Osteocyte (in vitro differentiated cells): ENCODE results near the gene C2CD2. TPM values are rescaled to one million over a fixed set of nuclear protein-coding genes. Genes with fewer than 3 reads are reported as not detected.
A peak's percentile ranks its signal among the peaks of the same experiment; 100 is the strongest.

ENCODE experiments used
- DNase-seq: peaks from one replicate; pipeline ENCODE4 v3.0.0; 2021; ENCODE audit warnings: mixed read lengths; ENCODE audit not compliant: unreplicated experiment; ENCODE audit errors: extremely low spot score
- H3K27ac Mint-ChIP-seq: one replicate; pipeline ENCODE4 v1.8.0; 2021; ENCODE audit warnings: mild to moderate bottlenecking, mixed read lengths; ENCODE audit not compliant: unreplicated experiment
- H3K27me3 Mint-ChIP-seq: one replicate; pipeline ENCODE4 v1.8.0; 2021; ENCODE audit warnings: mixed read lengths; ENCODE audit not compliant: unreplicated experiment
- H3K36me3 Mint-ChIP-seq: one replicate; pipeline ENCODE4 v1.8.0; 2021; ENCODE audit warnings: mixed read lengths; ENCODE audit not compliant: unreplicated experiment
- H3K4me1 Mint-ChIP-seq: one replicate; pipeline ENCODE4 v1.8.0; 2021; ENCODE audit warnings: mixed read lengths; ENCODE audit not compliant: unreplicated experiment
- H3K4me3 Mint-ChIP-seq: one replicate; pipeline ENCODE4 v1.8.0; 2021; ENCODE audit warnings: mild to moderate bottlenecking, moderate library complexity, mixed read lengths; ENCODE audit not compliant: unreplicated experiment
- H3K9me3 Mint-ChIP-seq: one replicate; pipeline ENCODE4 v1.8.0; 2021; ENCODE audit warnings: mixed read lengths; ENCODE audit not compliant: unreplicated experiment
- total RNA-seq: library from RNA; stranded (reverse); gene quantifications from 2 replicates; pipeline ENCODE4 v1.2.1, GENCODE V29; 2021
- TF ChIP-seq, protein P1 (sequence below): fragments of 200-600 bp; sonication (generic); IDR thresholded peaks from 2 replicates; pipeline ENCODE4 v1.5.0; 2021; ENCODE audit warnings: antibody characterized with exemption, mild to moderate bottlenecking, moderate library complexity

The C2CD2 gene
- total RNA-seq, 1 donor from 2014 or later: 19.4 TPM

DNA sequence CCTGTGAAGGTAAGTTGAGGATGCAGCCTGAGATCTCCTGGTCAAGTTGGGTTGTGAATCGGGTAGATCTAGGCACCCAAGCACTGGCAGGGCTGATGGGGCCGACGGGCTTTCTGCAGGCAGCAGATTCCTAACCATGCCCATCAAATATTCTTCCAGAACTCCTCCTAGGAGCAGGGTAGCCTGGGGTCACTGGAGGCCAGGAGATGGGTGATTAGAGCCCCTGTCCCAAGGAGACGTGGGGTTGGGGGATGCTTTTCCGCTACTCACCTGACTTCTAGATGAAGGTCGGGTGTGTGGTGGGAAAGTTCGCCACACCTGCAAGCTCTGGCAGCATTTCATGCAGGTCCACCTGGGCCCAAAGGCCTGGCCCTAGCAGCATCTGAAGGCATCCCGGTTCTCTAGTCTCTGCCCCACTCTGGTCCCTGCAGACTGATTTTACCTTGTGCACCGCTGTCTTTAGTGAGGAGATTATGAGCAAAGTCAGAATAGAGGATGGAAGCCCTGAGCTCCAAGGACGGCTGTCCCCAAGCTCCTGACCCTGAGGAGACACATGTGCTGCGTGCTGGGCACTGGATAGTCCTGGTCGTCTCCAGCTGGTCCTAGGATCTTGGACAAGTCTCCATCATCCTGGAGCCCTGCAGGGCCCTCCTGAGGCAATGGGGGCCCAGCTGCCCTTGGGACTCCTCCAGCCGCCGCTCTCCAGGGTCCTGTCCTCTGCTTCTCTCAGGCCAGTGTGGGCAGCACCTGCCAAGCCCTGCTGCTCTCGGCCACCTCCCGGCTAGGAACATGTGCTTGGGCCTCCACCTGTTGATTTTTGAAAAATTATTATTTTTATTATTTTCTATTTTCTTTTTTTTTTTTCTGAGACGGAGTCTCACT is 21.8 kb upstream of the C2CD2 start:
- TF ChIP-seq, protein P1, sequence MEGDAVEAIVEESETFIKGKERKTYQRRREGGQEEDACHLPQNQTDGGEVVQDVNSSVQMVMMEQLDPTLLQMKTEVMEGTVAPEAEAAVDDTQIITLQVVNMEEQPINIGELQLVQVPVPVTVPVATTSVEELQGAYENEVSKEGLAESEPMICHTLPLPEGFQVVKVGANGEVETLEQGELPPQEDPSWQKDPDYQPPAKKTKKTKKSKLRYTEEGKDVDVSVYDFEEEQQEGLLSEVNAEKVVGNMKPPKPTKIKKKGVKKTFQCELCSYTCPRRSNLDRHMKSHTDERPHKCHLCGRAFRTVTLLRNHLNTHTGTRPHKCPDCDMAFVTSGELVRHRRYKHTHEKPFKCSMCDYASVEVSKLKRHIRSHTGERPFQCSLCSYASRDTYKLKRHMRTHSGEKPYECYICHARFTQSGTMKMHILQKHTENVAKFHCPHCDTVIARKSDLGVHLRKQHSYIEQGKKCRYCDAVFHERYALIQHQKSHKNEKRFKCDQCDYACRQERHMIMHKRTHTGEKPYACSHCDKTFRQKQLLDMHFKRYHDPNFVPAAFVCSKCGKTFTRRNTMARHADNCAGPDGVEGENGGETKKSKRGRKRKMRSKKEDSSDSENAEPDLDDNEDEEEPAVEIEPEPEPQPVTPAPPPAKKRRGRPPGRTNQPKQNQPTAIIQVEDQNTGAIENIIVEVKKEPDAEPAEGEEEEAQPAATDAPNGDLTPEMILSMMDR: no peak
- no peak overlapping the region for H3K27ac Mint-ChIP-seq
- peaks cover 5% of the 10 kb centered on the region for H3K4me1 Mint-ChIP-seq
- DNase-seq: peak; percentile 80
- H3K4me3 Mint-ChIP-seq: no peak overlapping the region
- no peaks in the 10 kb centered on the region for H3K27me3 Mint-ChIP-seq
- H3K9me3 Mint-ChIP-seq: peaks cover 7% of the 10 kb centered on the region
- H3K36me3 Mint-ChIP-seq: no peaks in the 10 kb centered on the region

DNA sequence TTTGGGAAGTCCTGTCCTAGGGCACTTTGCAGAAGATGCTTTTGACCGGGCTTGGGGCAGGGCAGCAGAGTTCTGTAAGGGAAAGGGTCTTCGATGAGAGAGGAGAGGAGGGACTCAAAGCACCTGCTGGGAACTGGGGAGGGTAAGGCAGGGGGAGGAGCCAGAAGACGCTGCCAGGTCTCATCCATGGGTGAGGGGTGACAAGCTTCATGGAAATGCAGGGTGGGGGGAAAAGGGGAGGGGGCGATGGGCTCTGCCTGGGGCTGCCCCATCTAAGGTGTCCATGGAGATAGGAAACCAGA is 20.9 kb upstream of the C2CD2 start:
- Mint-ChIP-seq H3K27ac (no peak overlapping the region), H3K9me3 (peaks cover 7% of the 10 kb centered on the region)
- TF ChIP-seq, protein P1: no peak

DNA sequence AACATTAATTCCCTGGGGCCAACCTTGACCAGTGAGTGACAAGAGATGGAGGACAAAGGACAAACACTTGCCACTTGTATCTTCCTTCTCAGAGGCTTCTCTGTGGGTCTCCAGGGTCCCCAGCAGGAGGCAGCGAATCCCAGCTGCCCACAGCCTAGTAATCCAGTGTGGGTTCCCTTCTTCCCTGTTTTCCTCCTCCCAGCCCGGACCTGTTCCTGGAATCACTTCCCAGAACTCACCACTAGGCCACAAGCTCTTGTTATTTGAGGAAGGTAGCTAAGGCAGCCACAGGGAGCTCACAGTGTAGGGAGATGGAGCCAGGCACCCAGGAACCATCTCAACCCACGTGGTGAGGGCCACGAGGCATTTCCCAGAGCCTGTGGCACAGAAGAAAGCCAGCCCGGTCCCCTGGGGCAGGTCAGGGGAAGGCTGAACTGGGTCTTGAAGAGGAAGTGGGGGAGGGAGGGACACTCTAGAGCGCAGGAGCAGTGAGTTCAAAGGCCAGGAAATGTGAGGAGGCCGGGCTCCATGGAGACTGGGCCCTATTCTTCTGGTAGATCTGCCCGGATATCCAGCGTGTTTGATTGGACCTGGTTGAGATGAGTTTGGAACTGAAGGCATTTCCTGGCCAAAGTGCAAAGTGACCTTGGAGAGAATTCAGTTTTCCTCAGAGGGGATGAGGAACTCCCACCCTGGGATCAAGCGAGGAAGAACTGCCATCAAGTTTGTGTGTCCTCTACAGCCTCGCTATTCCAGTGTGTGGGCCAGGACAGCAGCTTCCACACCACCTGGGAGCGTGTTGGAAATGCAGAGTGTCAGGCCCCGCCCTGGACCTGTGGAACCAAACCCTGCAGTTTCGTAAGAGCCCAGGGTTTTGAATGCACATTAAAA is 20.3 kb upstream of the C2CD2 start:
- peaks cover 5% of the 10 kb centered on the region for H3K4me1 Mint-ChIP-seq
- TF ChIP-seq, protein P1: no peak
- H3K9me3 Mint-ChIP-seq: peaks cover 2% of the 10 kb centered on the region
- DNase-seq: peak; percentile 51
- no peak overlapping the region for H3K4me3 Mint-ChIP-seq
- H3K27me3 Mint-ChIP-seq: no peaks in the 10 kb centered on the region
- H3K36me3 Mint-ChIP-seq: no peaks in the 10 kb centered on the region
- no peak overlapping the region for H3K27ac Mint-ChIP-seq

More for the DNA sequence above, 20.9 kb upstream of the C2CD2 start:
- no peaks in the 10 kb centered on the region for H3K27me3 Mint-ChIP-seq
- DNase-seq: peak; percentile 44
- H3K4me1 Mint-ChIP-seq: peaks cover 5% of the 10 kb centered on the region
- H3K36me3 Mint-ChIP-seq: no peaks in the 10 kb centered on the region
- H3K4me3 Mint-ChIP-seq: no peak overlapping the region

DNA sequence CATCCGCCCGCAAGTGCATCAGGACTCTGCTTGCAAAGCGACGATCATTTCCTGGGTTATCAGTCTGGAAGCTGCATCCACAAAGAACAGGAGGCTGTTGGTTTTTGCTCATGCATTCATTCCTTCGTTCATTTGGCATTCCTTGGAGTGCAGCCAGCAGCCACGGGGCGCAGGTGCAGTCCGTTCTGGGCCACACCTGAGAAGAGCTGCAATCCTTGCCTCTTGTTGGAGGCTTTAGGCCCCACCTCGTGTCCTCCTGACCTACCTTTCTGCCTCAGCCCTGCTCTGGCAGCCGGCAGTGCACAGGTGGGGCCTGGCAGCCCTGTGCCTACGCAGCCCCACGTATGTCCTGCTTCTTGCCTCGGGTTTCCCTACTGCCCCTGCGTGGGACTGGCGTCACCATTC is 19.6 kb upstream of the C2CD2 start:
- H3K36me3 Mint-ChIP-seq: no peaks in the 10 kb centered on the region
- H3K9me3 Mint-ChIP-seq: no peaks in the 10 kb centered on the region
- peak; percentile 66 for DNase-seq
- H3K27me3 Mint-ChIP-seq: no peaks in the 10 kb centered on the region
- H3K27ac Mint-ChIP-seq: no peak overlapping the region
- no peak overlapping the region for H3K4me3 Mint-ChIP-seq
- TF ChIP-seq, protein P1: no peak
- H3K4me1 Mint-ChIP-seq: peaks cover 5% of the 10 kb centered on the region
